Measurements from ENCODE around the gene NDUFAF3.

NDUFAF3 gene

GRCh38 chr3:49035281-49035680 lies 13.4 kb downstream of the NDUFAF3 start:
- H3K27me3 ChIP-seq (ENCODE audit: low read length), result no peaks in the 10 kb centered on the region
- no peak overlapping the region for H3K27ac ChIP-seq (ENCODE audit: low read depth, low read length)
- no peak overlapping the region for H3K4me3 ChIP-seq (ENCODE audit: insufficient read depth, low read length, poor library complexity, severe bottlenecking)
- no peaks in the 10 kb centered on the region for H3K9me2 ChIP-seq (replicated peaks; ENCODE audit: insufficient read depth, low read length)
- peaks cover 12% of the 10 kb centered on the region for H3K36me3 ChIP-seq (ENCODE audit: low read length)
- no peaks in the 10 kb centered on the region for H4K20me1 ChIP-seq (ENCODE audit: low read depth, low read length)
- H3K9me3 ChIP-seq (ENCODE audit: insufficient read depth, low read length), result no peaks in the 10 kb centered on the region
- H3K79me2 ChIP-seq (ENCODE audit: insufficient read depth, low read length), result peaks cover 4% of the 10 kb centered on the region; the same call in 1 of the 2 replicates
- H2AFZ ChIP-seq (ENCODE audit: low read depth, low read length, severe bottlenecking), result no peak overlapping the region
- no peak overlapping the region for H3K4me2 ChIP-seq (ENCODE audit: low read depth, low read length, poor library complexity, severe bottlenecking)
- H3K9ac ChIP-seq (ENCODE audit: low read length), result no peak overlapping the region
- H3F3A ChIP-seq (ENCODE audit: insufficient read depth), result peaks cover 11% of the 10 kb centered on the region
- no peak for TF ChIP-seq CTCF (IDR thresholded peaks at IDR 0.05; ENCODE audit: insufficient read depth, low read length, poor library complexity, severe bottlenecking)
- TF ChIP-seq EZH2phosphoT487 (conservative IDR thresholded peaks at IDR 0.05; ENCODE audit: low read length), result no peak

GRCh38 chr3:49053543-49053942 lies 31.6 kb downstream of the NDUFAF3 start:
- Histone ChIP-seq H2AFZ (ENCODE audit: low read depth, low read length, severe bottlenecking) (no peak overlapping the region), H3K9ac (ENCODE audit: low read length) (no peak overlapping the region), H3K79me2 (ENCODE audit: insufficient read depth, low read length) (peaks cover 9% of the 10 kb centered on the region; the same call in 1 of the 2 replicates), H3K36me3 (ENCODE audit: low read length) (peaks cover 11% of the 10 kb centered on the region), H3F3A (ENCODE audit: insufficient read depth) (no peaks in the 10 kb centered on the region), H3K4me3 (ENCODE audit: insufficient read depth, low read length, poor library complexity, severe bottlenecking) (no peak overlapping the region), H3K4me2 (ENCODE audit: low read depth, low read length, poor library complexity, severe bottlenecking) (no peak overlapping the region), H3K27me3 (ENCODE audit: low read length) (no peaks in the 10 kb centered on the region), H3K9me3 (ENCODE audit: insufficient read depth, low read length) (no peaks in the 10 kb centered on the region), H4K20me1 (ENCODE audit: low read depth, low read length) (no peaks in the 10 kb centered on the region), H3K27ac (ENCODE audit: low read depth, low read length) (no peak overlapping the region), H3K9me2 (replicated peaks; ENCODE audit: insufficient read depth, low read length) (no peaks in the 10 kb centered on the region)
- no peak for TF ChIP-seq EZH2phosphoT487 (conservative IDR thresholded peaks at IDR 0.05; ENCODE audit: low read length)
- TF ChIP-seq CTCF (IDR thresholded peaks at IDR 0.05; ENCODE audit: insufficient read depth, low read length, poor library complexity, severe bottlenecking), result no peak

- Histone ChIP-seq H2AFZ (ENCODE audit: low read depth, low read length, severe bottlenecking) (no peak overlapping the region), H3K9me3 (ENCODE audit: insufficient read depth, low read length) (no peaks in the 10 kb centered on the region), H3K79me2 (ENCODE audit: insufficient read depth, low read length) (peaks cover 9% of the 10 kb centered on the region; the same call in 1 of the 2 replicates), H3K4me2 (ENCODE audit: low read depth, low read length, poor library complexity, severe bottlenecking) (no peak overlapping the region), H3K4me3 (ENCODE audit: insufficient read depth, low read length, poor library complexity, severe bottlenecking) (no peak overlapping the region), H3K27ac (ENCODE audit: low read depth, low read length) (no peak overlapping the region), H4K20me1 (ENCODE audit: low read depth, low read length) (no peaks in the 10 kb centered on the region), H3K9ac (ENCODE audit: low read length) (no peak overlapping the region), H3K9me2 (replicated peaks; ENCODE audit: insufficient read depth, low read length) (no peaks in the 10 kb centered on the region), H3K36me3 (ENCODE audit: low read length) (peaks cover 11% of the 10 kb centered on the region), H3F3A (ENCODE audit: insufficient read depth) (no peaks in the 10 kb centered on the region), H3K27me3 (ENCODE audit: low read length) (no peaks in the 10 kb centered on the region)
- TF ChIP-seq CTCF (IDR thresholded peaks at IDR 0.05; ENCODE audit: insufficient read depth, low read length, poor library complexity, severe bottlenecking) (no peak), EZH2phosphoT487 (conservative IDR thresholded peaks at IDR 0.05; ENCODE audit: low read length) (no peak)
Observed at GRCh38 chr3:49054344-49054862, 32.5 kb downstream of the NDUFAF3 start.

Measured in SU-DHL-6 (cell line).